Measurements from ENCODE around the gene NKX2-2.
A peak's percentile ranks its signal among the peaks of the same experiment; 100 is the strongest.

Gene NKX2-2

GRCh38 chr20:21509079-21509596 is 4.7 kb downstream of the NKX2-2 start:
- DNase-seq (ENCODE audit: low read depth) = no peak
- no peak for TF ChIP-seq CTCF (IDR thresholded peaks at IDR 0.05; ENCODE audit: insufficient read depth, low read depth, low read length, missing control alignments)
- H3K4me3 ChIP-seq (ENCODE audit: low read depth, low read length) = no peak overlapping the region

GRCh38 chr20:21508230-21509078 is 5.4 kb downstream of the NKX2-2 start:
- no peak for DNase-seq (ENCODE audit: low read depth)
- no peak for TF ChIP-seq CTCF (IDR thresholded peaks at IDR 0.05; ENCODE audit: insufficient read depth, low read depth, low read length, missing control alignments)
- no peak overlapping the region for H3K4me3 ChIP-seq (ENCODE audit: low read depth, low read length)

DNA sequence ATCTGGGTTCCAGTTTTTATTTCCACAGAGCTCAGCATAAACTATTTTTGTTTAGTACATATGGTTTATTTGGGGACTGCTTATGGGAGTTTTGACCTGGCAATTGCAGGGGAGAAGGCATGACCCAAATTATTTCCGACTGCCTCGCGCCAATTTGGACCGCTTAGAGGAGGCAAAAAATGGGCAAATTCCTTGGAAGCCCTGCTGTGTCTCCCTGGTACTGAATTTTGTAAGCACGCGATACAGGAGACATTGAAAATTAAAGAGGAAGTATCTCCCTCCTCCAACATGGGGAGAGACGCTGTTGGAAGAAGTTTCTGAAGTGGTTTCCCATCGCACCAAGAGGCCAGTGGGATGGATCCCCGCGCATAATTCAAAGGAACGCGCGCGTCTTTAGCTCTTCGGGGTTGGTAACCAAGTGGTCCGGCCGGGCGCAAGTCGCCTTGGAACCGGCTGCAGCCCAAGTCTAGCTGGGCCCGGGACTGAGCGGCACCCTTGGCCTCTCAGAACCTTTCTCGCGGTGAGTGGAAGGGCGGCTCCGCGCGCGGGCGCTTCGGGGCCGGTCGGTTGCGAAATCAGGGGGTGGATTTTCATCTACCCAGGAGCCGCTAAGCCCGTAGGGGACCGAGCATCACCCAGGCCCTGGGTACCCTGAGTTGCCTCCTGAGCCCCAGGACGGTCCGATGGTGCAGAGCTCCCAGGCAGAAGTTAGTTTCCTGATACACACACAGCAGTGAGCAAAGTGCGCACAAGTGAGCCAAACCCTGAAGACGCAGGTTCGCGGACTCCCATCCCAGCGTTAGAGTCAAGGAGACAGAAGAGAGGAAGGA is 6.2 kb downstream of the NKX2-2 start:
- TF ChIP-seq CTCF (IDR thresholded peaks at IDR 0.05; ENCODE audit: insufficient read depth, low read depth, low read length, missing control alignments) = no peak
- no peak overlapping the region for H3K4me3 ChIP-seq (ENCODE audit: low read depth, low read length)
- DNase-seq (ENCODE audit: low read depth) = no peak

- DNase-seq (ENCODE audit: low read depth) = peak; percentile 65
These were observed 7.9 kb downstream of the NKX2-2 start for GRCh38 chr20:21505810-21506530.

DNA sequence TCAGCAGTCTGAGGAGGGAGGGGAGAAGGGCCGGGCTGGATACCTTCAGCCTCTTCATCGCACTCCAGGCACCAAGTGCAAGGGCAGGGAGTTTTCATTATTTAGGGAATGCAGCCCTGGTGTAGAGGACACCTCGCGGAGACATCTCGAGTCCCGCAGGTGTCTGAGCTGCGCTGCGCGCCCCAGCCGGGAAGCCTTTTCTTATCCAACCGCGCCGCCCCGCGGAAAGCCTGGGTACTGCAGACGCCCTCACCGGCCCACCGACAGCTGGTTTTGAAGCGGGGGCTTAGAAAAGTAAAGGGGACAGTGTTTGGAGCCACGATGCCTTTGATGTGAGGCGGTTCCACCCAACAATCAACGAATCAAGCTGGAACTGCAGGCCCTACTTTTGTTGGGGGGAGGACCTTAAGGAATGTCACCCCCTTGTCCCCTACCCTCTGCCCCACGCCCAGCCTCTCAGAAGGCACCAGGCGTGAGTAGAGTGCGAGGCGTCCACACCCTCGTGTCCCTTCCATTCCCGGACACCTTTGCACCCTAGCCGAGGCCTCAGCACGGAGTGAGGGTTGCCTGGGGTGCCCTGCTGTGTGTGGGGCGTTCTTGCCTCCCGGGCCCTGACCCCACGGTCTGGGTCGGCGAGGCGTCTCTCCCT is 8.6 kb downstream of the NKX2-2 start:
- TF ChIP-seq CTCF (IDR thresholded peaks at IDR 0.05; ENCODE audit: insufficient read depth, low read depth, low read length, missing control alignments) = peak; percentile 99
- H3K4me3 ChIP-seq (ENCODE audit: low read depth, low read length) = peak overlapping the region; percentile 49
- peak; percentile 77 for DNase-seq (ENCODE audit: low read depth)

More at GRCh38 chr20:21505810-21506530, 7.9 kb downstream of the NKX2-2 start:
- TF ChIP-seq CTCF (IDR thresholded peaks at IDR 0.05; ENCODE audit: insufficient read depth, low read depth, low read length, missing control alignments) = peak; percentile 77
- H3K4me3 ChIP-seq (ENCODE audit: low read depth, low read length) = peak overlapping the region; percentile 49

DNA sequence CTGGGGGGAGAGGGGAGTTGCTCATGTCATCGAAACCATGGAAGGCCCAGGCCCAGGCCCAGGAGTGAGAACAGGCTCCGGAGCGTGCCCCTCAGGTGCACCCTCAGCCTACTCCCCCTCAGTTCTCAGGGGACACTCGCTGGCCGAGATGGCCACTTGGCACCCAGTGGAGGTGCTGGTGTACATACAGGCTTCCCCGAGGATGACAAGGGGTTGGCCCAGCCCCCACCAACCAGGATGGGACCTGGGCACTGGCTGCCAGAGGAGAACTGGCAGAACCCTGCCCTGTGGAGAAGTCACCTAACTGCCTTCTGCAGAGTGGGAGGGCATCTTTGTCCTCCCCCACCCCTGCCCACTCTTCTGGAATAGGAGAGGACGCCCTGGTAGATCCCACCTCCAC is 9.5 kb downstream of the NKX2-2 start:
- DNase-seq (ENCODE audit: low read depth) = no peak
- no peak overlapping the region for H3K4me3 ChIP-seq (ENCODE audit: low read depth, low read length)
- no peak for TF ChIP-seq CTCF (IDR thresholded peaks at IDR 0.05; ENCODE audit: insufficient read depth, low read depth, low read length, missing control alignments)

Measured in GM12865 (cell line).